Peyer's patch (tissue), 4 donors: Measurements from ENCODE around the gene AAMDC.

Experiments
- CTCF ChIP-seq, 6 experiments: fragments of 450-650 bp in 4 of 6; fragments of 200-600 bp in 2 of 6; sonication (generic) in 1 of 6; IDR thresholded peaks; one replicate each; pipeline ENCODE4 v1.5.1; 2017 to 2019; ENCODE audit warnings: antibody characterized with exemption in 6 of 6, mild to moderate bottlenecking in 3 of 6, moderate library complexity in 1 of 6
- POLR2A ChIP-seq, 2 donors: fragments of 450-650 bp; IDR thresholded peaks; one replicate each; pipeline ENCODE4 v1.5.1; 2017; ENCODE audit warnings: antibody characterized with exemption in 2 of 2, mild to moderate bottlenecking in 2 of 2, moderate library complexity in 2 of 2

- TF ChIP-seq CTCF (IDR thresholded peaks at IDR 0.05) (no peak), POLR2A (IDR thresholded peaks at IDR 0.05) (no peak)
Observed at GRCh38 chr11:77865805-77866204, 44.9 kb downstream of the AAMDC start.
